T-helper 2 cell (primary cell): ENCODE data around the gene MOXD1.
A peak's percentile ranks its signal among the peaks of the same experiment; 100 is the strongest.

ENCODE experiments used
- DNase-seq, 5 experiments: peaks; one replicate each; pipeline versions ENCODE4 v3.0.0 to v3.0.0-alpha.2; 2012 to 2022

Gene MOXD1

DNA sequence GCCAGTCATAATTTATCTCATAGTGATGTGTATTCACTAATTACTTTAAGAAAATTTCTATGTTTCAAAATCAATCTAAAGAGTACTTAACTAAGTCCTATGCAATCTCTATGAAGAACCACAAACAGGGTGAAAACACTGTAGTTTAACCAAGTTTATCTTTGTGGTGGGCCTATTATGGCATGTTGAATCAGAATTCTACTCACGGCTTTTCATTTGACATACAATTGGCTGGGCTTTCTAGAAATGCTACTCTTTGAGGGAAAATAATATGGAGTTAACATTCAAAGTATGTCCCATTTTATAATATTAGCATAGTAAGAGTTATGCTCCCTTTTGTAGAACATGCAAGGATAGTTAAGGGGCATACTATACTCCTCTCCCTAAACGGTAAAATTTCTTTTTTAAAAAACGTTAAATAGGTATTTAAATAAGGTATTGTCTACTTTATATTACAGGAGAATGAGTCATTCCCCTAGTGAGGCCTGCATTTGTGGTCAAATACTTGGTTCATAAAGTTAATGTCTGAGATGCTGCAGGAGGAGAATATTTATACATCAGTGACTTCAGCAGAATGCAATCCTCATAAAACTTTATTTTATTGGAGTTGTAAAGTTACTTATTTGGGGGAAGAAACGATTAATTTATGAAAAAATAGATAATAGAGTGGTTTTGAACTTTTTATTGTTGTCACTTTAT is 1.8 kb downstream of the MOXD1 start:
- DNase-seq: no peak

DNA sequence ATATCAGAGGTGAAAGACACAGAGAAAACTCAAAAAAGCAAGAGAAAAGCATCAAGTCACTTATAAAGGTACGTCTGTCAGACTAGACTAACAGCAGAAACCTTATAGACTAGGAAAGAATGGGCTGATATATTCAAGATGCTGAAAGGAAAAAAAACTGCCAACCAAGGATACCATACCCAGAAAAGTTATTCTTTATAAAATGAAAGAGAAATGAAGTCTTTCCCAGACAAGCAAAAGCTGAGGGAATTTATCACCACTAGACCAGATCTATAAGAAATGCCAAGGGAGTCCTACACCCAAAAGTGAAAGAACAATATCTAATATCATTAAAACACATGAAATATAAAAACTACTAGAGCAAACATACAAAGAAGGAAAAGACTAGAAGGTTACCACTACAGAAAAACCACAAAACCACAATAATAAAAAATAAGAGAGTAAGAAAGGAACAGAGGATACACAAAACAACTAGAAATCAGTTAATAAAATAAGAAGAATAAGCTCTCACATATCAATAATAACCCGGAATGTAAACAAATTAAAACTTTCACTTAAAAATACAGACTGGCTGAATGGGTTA is 6.2 kb downstream of the MOXD1 start:
- no peak for DNase-seq

DNA sequence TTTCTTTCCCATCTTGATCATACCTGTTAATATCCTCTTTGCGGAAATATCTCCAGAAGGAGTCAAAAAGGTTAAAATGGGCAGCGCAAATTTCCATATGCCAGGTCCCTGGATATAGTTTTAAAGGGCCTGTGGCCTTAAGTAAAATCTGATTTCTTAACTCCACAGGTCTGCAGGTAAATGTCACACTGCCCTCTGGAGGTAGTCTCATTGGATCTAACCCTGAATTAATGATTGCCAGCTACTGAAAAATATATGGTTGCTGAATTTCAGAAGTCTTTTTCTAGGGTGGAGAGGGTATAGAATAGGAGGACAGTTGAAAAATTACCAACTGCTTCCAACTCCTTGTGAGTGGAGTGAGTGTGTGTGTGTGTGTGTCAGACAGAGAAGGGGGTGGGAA is 8.5 kb downstream of the MOXD1 start:
- DNase-seq: no peak

DNA sequence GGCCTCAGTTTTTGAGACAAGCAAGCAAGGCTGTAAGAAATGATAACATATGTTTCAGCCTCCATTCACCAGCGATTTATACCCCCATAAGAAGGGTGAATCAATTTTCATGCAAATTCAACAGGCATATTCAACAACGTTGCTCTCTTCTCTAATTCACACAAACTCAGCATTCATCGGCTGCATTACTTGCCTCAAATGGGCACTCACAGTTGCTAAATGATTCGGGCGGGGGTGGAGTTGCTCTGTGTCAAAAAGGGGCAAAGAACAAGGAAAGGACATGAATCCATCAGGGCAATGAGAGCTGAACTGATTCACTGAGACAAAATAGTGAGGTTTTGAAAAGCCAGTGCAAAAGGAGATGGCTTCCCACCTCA is 9.0 kb downstream of the MOXD1 start:
- DNase-seq: no peak

DNA sequence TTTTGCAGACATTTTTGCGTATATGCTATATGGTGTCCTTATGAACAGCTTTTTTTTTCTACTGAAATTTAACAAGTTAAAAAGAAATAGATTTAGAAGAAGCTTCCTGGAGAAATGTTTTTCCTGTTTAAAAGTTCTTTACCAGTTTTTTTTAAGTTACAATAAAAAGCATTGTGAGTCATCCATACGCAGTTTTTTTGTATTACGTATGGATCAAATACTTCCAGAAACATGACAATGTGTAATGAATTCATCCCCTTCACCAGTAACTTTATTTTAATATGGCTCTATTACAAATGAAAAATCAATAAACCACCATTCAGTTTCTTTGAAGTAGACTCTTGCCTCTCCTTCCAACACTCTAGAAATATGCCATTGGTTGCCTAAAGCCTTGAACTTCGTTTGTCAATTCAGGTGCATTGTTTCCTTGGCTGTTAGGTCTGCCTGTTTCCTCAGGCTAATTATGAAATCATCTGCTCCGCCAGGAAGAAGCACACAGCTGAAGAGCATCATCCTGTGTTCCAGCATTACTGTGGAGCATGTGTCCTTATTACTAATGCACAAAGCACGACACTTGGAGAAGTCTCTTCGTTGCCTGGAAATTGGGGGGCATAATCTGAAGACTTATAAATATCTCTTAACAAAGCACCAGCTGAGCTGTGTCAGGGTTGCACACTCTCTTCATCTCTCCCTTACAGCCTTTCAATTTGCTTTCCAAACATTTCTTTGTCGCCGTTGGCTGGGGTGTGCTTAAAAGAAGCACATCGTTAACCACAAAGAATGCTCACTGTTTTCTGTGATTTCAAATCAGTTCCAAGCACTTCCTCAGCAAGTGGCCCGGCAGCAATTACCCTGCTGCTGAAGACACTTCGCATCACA is 9.6 kb downstream of the MOXD1 start:
- no peak for DNase-seq

DNA sequence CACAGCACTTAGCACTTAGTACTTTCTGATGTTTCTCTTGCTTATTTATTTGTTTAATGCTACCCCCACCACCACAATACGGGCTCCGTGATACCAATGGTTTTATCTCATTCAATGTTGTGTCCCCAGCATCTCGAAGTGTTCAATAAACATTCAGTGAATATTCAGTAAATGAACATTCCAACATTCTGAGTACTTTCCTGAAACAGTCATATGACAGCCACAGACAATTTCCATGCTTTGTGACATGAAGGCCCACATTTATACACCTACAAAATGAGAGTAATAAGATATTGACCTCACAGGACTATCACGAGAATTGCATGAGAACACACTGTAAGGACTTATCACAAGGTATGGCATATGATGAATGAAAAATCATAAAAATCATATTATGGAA is 10.8 kb downstream of the MOXD1 start:
- no peak for DNase-seq

DNA sequence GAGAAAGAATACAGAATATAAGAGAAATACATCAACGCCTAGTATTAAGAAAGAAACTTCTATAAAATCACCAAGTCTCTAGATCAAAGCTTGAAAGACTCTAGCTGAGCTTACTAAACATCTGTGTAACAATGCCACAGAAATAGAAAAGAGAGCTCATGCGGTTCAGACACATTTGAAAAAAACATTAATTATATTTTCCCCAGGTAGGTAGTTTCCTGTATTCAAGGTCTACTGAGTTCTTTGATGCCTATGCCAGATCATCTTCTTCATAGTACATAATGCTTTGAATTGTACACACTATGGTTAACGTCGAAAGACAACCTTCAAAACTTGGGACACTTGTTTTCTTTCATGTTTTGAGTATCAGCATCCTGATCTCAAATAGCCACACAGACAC is 11.3 kb downstream of the MOXD1 start:
- no peak for DNase-seq

DNA sequence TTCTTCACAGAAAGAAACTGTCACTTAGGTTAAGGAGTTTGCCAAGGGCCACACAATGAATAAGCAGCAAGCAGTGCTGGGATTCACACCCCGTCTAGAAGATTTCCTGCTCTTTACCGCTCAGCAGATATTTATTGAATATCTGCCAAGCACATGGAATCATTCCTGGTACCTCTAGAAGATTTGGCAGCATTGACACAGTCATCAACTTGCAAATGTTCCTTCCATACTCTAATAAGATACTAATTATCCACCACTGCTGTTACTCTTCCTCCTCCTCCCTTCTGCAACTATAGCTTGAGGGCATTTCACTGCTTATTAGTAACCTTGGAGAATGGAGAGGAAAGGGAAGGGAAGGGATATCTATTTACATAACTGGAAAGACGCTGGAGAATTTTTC is 13.0 kb downstream of the MOXD1 start:
- DNase-seq: no peak

DNA sequence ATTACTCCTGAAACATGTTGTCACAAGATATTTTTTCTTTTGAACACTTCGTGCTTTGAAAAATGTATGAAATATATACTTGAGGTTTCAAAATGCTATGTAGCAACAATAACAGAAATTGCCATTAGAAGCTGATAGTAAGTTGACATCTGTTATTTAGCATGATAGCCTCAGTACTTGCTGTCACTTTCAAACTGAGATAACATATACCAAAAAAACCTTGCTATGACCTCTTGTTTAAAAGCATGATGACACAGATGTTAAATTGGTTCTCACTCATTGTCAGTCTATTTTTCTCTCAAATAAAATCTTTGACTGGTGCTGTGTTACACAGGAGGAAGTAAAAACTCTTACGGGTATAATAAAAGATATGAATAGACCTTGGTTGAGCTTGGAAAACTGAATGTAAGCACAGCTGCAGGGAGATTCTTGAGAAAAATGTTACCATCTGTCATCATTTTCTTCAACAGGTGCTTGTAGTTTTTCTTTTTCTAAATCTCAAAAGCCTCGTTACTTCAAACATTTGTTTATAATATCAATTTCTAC is 18.6 kb downstream of the MOXD1 start:
- no peak for DNase-seq

DNA sequence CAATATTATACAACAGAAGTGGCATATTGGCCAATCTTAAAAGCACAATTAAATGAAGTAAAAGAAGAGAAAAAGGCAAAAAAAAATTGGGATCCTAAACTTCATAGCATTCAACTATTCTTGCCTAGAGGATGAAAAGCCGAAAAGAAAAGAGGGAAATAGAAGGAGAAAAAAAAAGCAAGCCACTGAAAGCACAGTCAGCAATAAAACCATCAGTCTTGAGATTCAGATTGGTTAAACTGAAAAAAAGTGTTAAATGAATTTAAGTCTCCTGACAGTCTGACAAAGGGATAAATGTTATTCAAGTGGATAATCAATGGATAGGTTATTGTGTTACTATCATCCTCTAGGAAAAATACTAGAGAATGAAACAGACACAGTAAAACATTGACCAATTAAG is 19.9 kb downstream of the MOXD1 start:
- DNase-seq: no peak

DNA sequence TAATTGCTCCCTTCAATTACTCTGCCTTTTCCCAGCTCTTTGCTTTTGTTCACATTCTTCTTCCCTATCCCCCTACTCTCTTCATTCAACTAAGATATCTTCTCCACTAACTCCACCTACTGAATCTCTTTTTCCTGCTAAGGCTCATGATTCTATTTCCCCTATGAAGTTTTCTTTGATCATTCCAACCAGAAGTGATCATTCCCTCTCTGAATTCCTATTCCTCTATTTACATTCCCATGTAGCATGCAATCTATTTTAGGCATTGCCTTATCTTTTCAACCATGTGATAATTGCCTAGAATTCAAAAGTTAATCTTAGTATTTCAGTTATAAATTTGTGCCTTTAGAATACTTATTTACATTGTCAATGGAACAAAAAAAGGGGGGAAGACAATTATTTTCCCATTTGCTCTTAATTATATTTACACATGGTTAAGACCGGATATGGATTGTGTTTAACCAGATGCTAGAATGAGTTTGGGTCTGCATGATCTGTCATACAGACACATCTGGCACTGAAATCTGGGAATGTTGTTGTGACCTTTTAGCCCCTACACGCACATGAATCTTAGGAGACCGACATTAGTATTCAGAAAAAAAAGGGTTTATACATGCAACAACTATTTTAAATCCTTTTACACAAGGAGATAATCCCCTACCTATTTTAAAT is 20.8 kb downstream of the MOXD1 start:
- no peak for DNase-seq

DNA sequence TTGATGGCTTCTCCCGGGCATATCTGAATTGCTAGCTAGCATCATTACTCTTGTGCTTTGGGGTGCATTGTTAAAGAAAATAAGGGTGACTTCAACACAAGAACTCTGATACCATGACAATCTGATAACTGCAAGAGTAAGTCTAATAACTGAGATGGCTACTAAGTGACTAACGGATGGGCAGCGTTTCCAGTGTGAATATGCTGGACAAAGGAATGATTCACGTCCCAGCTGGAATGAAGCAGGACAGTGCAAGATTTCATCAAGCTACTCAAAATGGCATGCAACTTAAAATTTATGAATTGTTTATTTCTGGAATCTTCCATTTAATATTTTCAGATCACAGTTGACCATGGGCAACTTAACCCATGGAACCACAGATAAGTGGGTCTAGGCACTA is 31.7 kb downstream of the MOXD1 start:
- no peak for DNase-seq

DNA sequence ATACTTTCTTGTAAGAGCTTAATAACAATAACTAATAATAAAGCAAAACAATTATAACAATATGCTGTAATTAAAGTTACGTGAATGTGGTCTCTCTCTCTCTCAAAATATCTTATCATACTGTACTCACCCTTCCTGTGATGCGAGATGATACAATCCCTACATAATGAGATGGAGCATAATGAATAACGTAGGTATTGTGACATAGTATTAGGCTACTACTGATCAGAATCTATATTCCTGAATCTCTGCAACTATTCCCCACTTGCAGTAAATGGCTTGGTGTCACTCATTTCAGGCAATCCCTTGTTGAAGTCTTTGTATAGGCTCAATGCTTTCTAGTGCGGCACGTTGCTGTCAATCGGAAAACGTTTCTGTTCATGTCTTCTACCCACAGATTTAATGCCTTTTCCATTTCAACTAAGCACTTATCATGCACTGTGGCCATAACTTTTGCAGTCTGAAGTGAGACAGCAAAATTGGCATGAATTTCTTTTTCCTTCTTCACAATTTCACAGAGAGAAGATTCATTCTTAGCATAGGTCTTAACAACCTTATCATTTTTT is 32.3 kb downstream of the MOXD1 start:
- DNase-seq: no peak

DNA sequence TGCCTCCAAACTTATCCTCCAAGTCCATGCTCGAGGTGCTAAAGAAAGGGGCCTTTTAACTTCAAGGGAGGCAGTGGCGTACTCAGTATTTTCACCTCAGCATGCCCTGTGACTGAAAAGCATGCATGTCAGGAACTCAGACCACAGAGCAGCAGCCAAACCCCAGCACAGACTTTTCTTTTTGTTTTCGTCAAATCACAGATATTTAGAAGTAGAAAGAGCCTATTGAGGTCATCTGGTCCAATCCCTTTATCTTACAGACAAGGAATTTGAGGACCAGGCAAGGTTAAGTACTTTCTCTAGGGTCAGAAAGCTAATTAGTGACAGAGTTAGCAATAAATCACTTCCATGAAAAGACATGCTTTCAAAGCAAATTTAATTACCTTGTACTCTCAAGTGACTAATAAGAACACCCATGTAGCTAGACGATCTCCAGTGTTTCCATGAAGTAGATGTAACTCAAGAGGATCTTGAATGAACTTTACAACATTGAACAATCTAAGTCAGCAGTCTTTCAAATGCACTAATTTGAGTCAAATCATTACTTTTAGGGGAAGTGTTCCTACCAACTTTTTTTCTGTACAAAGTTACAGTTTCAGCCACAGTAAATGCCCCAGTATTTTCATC is 35.9 kb downstream of the MOXD1 start:
- DNase-seq: peak in 1 of 5 experiments; percentile 59

DNA sequence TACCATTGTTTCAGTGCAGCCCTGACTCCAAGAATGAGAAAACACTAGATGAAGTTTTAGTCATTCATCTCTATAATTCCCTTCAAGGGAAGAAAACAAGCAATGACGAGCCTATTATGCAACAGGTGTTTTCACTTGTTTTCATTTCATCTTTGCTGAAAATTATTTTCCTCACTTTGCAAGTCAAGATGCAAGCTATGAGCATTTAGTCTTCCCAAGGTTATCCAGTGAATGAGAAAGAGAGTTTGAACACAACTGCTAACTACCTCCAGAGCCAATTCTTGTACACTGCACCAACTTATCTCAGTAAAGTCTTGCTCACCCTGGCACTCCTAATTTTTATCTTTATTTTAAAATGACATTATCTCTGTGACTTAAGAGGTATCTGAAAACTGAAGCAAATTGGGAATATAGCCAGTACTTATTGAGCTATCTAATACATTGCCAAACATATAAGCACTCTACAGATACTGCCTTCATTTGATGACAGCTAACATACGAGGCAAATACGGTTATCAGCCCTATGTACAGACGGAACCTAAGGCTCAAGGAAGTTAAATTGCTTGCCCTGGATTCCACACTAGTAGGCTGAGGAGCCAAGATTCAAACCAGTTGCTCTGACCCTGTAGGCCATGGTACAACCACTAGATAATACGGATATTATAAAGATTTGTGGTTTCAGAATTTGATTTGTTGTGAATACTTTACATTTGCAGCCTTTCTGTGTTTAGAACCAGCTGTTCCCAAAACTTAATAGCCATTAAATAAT is 36.8 kb downstream of the MOXD1 start:
- DNase-seq: no peak

DNA sequence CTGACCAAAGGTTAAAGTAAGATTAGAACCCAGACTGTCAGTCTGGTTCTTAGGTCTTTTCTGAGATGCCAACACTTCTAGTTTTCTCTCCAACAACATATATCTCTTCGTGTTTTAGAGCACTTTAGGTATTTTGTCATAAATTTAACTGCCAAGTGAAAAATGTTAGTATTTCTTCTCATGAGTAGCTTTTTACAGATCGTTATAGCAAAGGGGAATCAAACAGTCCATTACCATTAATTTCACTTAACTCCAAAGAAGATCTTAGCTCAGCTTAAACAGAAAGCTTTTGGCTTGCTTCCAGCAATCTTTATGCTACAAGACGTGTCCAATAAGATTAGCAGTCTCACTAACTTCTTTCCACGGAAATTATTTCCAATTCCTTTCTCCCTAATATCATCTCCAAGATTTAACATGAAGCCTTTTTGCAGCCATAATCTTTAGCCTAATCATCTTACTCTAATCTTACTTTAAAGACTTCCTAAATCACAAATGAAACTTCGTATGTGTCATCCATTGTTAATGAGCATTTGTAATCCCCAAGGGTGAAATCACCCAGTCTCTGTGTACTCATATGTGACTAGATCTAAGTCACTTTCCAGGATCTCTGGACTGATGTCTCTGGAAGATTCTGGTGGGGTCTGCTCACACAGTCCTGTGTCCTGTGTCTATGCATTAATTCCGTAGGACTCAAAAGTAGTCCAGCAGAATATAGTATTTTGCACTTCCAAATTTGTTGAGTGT is 38.7 kb downstream of the MOXD1 start:
- DNase-seq: no peak

DNA sequence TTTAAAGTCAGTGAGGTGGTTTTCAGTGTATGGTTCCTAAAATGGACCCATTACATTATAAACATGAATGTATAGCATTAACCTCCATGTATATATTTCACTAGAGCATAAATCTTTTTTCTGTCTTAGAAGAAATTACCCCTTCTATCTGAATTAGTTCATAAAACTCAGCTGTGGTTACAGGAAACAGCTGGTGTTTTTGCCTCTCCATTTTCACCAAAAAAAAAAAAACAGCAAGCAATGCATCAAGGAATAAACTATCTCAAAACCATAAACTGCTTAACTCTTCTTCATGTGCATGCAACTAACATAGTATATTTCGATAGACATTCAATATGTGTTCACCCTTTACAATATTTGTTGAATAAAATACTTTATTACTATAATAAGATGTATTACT is 40.2 kb downstream of the MOXD1 start:
- DNase-seq: no peak

DNA sequence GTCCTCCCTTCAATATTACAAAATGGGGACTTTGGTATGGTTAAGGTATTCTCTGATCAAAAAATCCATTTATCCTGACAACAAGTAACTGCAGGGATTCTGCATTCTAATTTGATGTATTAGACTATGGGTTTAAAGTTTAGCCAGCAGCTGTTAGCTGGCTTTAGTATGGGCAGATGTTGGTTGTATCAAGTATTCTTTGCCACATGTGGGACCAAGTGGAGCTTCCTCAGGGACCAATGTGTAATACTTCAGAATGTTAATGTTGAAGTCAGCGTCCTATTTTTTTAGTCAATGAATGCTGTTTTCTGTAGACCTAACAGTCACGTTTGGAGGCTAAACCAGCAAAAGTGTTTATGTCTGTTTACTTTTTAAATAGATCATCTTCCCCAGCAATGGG is 41.4 kb downstream of the MOXD1 start:
- no peak for DNase-seq

DNA sequence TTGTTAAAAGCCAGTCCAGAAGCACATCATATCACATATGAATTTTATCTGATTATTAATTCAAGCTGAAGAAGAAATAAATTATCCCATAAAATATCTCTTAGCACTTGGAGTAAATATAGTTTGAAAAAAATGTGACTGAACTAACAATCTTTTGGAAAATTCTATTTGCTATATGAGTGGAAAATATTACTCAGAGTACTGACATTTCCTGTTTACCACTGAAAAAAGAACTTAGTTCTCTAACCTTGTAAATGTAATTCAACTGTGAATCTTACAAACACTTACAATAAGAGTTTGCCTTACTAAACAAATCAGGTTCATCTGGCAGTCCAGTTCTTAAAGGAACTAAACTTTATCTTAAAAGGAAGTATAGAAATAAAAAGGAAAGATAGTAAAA is 44.2 kb downstream of the MOXD1 start:
- no peak for DNase-seq

DNA sequence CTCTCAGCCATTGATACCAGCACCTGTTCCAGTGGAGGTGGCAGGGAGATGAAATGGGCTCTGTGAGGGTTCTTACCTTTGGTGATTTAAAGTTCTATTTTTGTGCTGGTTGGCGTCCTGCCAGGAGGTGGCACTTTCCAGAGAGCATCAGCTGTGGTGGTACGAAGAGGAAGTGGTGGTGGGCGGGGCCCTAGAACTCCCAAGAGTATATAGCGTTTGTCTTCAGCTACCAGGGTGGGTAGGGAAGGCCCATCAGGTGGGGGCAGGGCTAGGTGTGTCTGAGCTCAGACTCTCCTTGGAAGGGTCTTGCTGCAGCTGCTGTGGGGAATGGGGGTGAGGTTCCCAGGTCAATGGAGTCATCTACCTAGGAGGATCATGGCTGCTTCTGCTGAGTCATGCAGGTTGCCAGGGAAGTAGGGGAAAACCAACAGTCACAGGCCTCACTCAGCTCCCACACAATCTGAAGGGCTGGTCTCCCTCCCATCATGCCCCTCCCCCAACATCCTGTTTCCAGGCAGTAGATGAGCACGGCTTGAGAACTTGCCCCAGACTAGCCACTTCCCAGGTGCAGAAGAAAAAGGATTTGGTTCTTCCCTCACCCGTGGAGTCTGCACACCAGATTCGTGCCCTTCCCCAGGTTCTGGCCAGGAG is 46.6 kb downstream of the MOXD1 start:
- peak in 1 of 5 experiments; percentile 54 for DNase-seq
